ENCODE data around the gene MTHFD1L. TPM values are rescaled to one million over a fixed set of nuclear protein-coding genes. Genes with fewer than 3 reads are reported as not detected.
"Not testable (repeated sequence)": the region's sequence is repeated elsewhere in the genome, so short reads cannot be mapped to it uniquely, and the experiment has no call there.

The MTHFD1L gene
- total RNA-seq (2013): 0.91 TPM
- polyA plus RNA-seq (1 to 10 TPM in 1 of 3 donors, under 1 TPM in 2; 0.25 to 1.3 (median 0.39) TPM), polyA minus RNA-seq (0.80 and 0.83 TPM in 2 replicates), total RNA-seq (6.3 to 25.6 (median 17.1) reads per million in 11 experiments)

- Histone ChIP-seq H3K4me2 (replicated peaks; ENCODE audit: extremely low read depth, low read length, poor library complexity, severe bottlenecking) (peak within 1 kb of the TSS; percentile 95), H3K4me1 (ENCODE audit: control insufficient read depth in 1 of 2, insufficient read depth in 2 of 2, low read length in 2 of 2) (peaks cover 20 to 32% of the 10 kb centered on the region in 2 donors), H3K9ac (ENCODE audit: insufficient read depth, low read length, poor library complexity, severe bottlenecking) (peak within 1 kb of the TSS; percentile 59), H3K4me3 (replicated peaks in 1 of 3; ENCODE audit: low read depth in 2 of 3, low read length in 3 of 3) (peak within 1 kb of the TSS; percentile 43 to 77 (median 57)), H3K27me3 (ENCODE audit: control insufficient read depth in 2 of 2, insufficient read depth in 2 of 2, low read length in 2 of 2) (no peaks in the 10 kb centered on the region), H3K9me3 (replicated peaks in 1 of 2; ENCODE audit: control insufficient read depth in 1 of 2, insufficient read depth in 1 of 2, low read length in 2 of 2) (no peaks in the 10 kb centered on the region), H3K36me3 (replicated peaks in 1 of 2; ENCODE audit: control insufficient read depth in 1 of 2, insufficient read depth in 2 of 2, low read length in 2 of 2) (no peaks in the 10 kb centered on the region), H3K27ac (ENCODE audit: low read depth in 1 of 2, low read length in 2 of 2) (no peak within 1 kb of the TSS), H4K20me1 (ENCODE audit: insufficient read depth, low read length) (no peaks in the 10 kb centered on the region), H3K79me2 (ENCODE audit: insufficient read depth, low read length) (no peaks in the 10 kb centered on the region), H2AFZ (ENCODE audit: insufficient read depth, low read depth, low read length, poor library complexity, severe bottlenecking) (peak within 1 kb of the TSS; percentile 78)
- peaks cover 0 to 5% (median 0%) of the 10 kb centered on the region in 7 donors for H3K9me3 Mint-ChIP-seq
- H3K4me3 Mint-ChIP-seq: peak within 1 kb of the TSS; percentile 83 to 95
- no peaks in the 10 kb centered on the region for H3K36me3 Mint-ChIP-seq
- under 1% methylated on average over 80 of the region's 82 CpGs for WGBS (ENCODE audit: insufficient coverage)
- H3K27ac Mint-ChIP-seq: peak within 1 kb of the TSS in 4 of 7 donors; percentile 56 to 81 (median 64)
- intact Hi-C loops (cut with micrococcal nuclease): no loop called here
- DNase-seq: peak; percentile 68 to 71 (median 71)
- peaks cover 5 to 30% (median 21%) of the 10 kb centered on the region in 3 donors for H3K27me3 Mint-ChIP-seq (ENCODE audit: low read depth in 3 of 3)
- peaks cover 24% of the 10 kb centered on the region for H3K4me1 Mint-ChIP-seq
- peak; percentile 69 for TF ChIP-seq CTCF (IDR thresholded peaks at IDR 0.05)
These were observed at the start of gene MTHFD1L for GRCh38 chr6:150865406-150866146. MTHFD1L (plus strand) TSS chr6:150865702; CDS start chr6:150865823, 121 bp downstream.

DNA sequence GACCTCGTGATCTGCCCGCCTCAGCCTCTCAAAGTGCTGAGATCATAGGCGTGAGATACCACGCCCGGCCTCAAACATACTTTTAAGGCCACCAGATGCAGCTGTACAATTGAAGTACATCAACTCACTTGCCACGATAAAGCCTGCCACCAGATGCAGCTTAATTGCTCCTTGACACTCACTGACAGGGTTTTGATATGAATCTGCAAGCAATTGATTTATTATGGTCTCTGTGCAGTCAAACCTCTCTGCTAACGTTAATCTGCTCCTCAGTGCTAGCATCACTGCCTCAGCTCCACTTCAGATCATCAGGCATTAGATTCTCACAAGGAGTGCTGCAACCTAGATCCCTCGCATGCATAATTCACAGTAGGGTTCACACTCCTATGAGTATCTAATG is 48.9 kb upstream of the MTHFD1L start:
- H3K27me3 Mint-ChIP-seq (ENCODE audit: low read depth in 3 of 3): peaks cover 7 to 15% (median 8%) of the 10 kb centered on the region in 3 donors
- H3K4me2 ChIP-seq (replicated peaks; ENCODE audit: extremely low read depth, low read length, poor library complexity, severe bottlenecking); H3K4me3 Mint-ChIP-seq; DNase-seq; H3K27me3 ChIP-seq (ENCODE audit: control insufficient read depth in 2 of 2, insufficient read depth in 2 of 2, low read length in 2 of 2); H3K27ac ChIP-seq (ENCODE audit: low read depth in 1 of 2, low read length in 2 of 2); H3K36me3 ChIP-seq (replicated peaks in 1 of 2; ENCODE audit: control insufficient read depth in 1 of 2, insufficient read depth in 2 of 2, low read length in 2 of 2); H3K9ac ChIP-seq (ENCODE audit: insufficient read depth, low read length, poor library complexity, severe bottlenecking); H3K4me3 ChIP-seq (replicated peaks in 1 of 3; ENCODE audit: low read depth in 2 of 3, low read length in 3 of 3); H3K4me1 Mint-ChIP-seq; H3K9me3 ChIP-seq (replicated peaks in 1 of 2; ENCODE audit: control insufficient read depth in 1 of 2, insufficient read depth in 1 of 2, low read length in 2 of 2); H2AFZ ChIP-seq (ENCODE audit: insufficient read depth, low read depth, low read length, poor library complexity, severe bottlenecking); H3K9me3 Mint-ChIP-seq; H3K36me3 Mint-ChIP-seq; H3K4me1 ChIP-seq (ENCODE audit: control insufficient read depth in 1 of 2, insufficient read depth in 2 of 2, low read length in 2 of 2); H3K27ac Mint-ChIP-seq; H3K79me2 ChIP-seq (ENCODE audit: insufficient read depth, low read length); H4K20me1 ChIP-seq (ENCODE audit: insufficient read depth, low read length): not testable (repeated sequence)
- intact Hi-C loops (cut with micrococcal nuclease): loop anchor here (10.0 kb wide), 2 partner anchors 402 to 882 kb away; no protein-coding TSS in a partner anchor
- WGBS (ENCODE audit: insufficient coverage): 90% methylated on average over 8 of the region's 8 CpGs

Measured in CD14-positive monocyte (primary cell).